CD4-positive, alpha-beta T cell treated with Interleukin-1 beta for 1 hour (primary cell): ENCODE measurements around the gene CBX8.

Experiments
- DNase-seq, 2 donors: peaks; one replicate each; pipeline ENCODE4 v3.0.0-alpha.2; 2020 to 2022

The CBX8 gene

GRCh38 chr17:79803997-79804855, 7.3 kb upstream of the CBX8 start:
- peak; percentile 56 to 62 for DNase-seq

GRCh38 chr17:79803421-79803996, 6.6 kb upstream of the CBX8 start:
- no peak for DNase-seq

- DNase-seq, result no peak
These were observed 6.0 kb upstream of the CBX8 start for GRCh38 chr17:79802736-79803420.

- no peak for DNase-seq
These were observed 5.3 kb upstream of the CBX8 start for GRCh38 chr17:79802039-79802735.

- no peak for DNase-seq
These were observed 4.5 kb upstream of the CBX8 start for GRCh38 chr17:79801156-79802038.

DNA sequence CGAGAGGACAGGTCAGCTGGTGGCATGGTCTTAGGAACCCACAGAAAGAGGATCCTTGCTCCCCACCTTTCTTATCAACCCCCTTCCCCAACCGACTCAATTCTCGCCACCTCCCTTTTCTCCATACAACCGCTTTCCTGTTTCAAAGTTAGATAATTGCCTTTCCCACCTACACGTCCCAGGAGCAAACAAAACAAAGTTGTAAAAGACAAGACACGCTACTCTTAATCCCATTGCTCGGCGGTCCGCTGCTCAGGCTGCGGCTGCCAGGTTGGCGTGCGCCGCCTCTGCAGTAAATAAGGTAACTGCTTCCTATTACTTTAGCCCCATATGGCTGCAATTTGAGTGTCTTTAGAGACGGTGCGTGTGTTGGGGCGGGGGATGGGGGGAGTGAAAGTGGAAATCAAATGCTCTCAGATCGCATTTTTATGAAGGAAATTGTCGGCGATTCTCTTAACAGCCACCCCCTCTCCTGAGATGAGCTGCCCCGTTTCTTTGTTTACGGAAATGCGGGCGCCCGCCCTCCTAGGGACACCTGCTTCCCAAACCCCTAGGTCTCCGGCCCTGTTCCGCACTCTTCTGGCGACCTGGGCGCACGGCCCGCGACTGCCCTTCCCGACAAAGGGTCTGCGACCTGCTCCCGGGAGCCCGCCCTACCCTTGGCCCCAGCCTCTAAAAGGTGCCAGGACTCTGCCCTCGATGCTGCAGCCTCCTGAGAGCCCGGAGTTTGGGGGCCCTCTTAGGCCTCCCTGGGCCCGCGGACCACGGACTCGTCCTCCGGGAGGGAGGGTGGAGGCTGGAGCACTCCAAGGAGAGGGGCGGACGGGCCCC, 3.7 kb upstream of the CBX8 start:
- DNase-seq, result peak; percentile 33 to 54

DNA sequence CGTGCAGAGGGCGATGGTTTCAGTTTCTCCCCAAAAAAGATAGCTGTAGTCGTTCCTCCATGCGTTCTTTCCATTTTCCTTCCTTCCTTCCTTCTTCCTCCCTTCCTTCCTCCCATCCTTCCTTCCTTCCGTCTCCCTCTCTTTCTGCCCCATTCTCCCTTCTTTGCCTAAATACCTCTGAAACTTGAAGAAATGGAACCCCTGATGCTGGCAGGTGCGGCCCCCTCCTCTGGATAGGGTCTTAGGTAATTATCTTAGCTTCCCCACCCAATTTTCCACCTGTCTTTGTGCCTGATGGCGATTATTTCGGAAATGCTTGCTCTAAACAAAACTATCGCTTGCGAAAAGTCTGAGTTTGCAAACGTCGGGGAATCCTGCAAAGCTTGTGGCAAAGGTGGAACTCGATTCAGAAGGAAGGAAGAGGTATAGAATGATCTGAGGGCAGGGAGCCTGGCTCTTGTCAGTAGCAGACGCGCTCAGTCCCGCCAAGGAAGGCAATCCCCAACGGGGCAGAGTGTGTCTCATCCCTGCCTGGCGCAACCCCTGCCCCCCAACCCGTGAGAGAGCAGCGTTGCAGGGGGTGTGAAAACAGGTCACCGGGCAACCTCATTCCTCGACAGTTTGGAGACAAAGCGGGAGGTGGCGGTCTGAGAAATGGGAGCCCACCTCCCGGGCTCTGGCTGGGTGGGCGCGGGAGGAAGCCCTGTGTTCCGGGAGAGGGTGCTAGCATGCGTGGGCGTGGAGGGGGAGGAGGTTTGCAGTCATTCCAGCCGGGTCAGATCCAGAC, 2.9 kb upstream of the CBX8 start:
- no peak for DNase-seq

DNA sequence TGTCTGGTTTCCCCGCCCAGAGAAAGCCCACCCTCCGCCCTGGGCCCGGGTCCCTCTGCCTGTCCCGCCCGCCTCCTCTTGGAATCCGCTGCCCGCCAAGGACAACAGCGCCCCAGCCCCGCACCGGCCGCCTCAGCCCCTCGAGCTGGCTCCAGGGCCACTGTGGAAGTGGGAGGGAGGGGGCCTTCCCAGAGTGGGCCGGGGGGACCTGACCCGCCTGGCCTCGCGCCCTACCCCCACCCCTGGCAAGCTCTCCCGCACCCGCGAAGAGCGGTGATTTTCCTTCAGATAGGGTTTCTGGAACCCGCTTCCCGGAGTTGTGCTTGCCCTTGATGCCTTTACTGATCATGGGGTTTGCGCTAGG, 2.3 kb upstream of the CBX8 start:
- no peak for DNase-seq

- DNase-seq, result no peak
These were observed 1.7 kb upstream of the CBX8 start for GRCh38 chr17:79798299-79799173.

- DNase-seq, result no peak
These were observed 818 bp upstream of the CBX8 start for GRCh38 chr17:79797492-79798298.

GRCh38 chr17:79796444-79796762, 474 bp downstream of the CBX8 start:
- DNase-seq, result no peak

DNA sequence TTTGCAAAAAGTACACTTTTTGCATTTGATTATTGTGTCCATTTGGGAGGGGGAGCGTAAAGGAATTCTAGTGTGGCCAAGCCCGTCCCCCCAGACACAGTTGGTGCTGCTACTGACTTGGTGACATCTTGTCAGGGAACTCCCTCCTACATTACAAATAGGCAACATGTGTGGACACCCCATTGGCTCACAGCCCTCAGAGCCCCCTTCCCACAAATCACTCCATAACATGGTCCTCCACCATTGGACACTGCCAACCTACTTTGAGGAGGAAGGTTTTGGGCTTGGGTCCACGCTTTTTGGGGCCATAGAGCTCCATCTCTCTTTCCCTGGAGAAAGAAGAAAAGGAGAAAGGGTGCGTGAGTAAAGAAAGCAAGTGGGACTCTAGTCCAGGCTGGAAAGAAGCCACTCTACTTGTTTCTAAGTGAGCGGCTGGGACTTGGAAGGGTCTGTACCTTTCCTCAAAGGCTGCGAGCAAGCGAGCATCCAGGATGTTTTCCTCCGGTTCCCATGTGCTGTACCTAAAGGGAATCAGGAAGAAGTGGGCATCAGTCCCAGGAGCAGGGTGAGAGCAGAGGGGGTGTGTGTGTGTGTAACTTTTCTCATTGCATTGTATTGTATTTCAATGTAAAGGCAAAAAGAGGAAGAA, 958 bp downstream of the CBX8 start:
- DNase-seq, result no peak

GRCh38 chr17:79794659-79795511, 2.0 kb downstream of the CBX8 start:
- no peak for DNase-seq

DNA sequence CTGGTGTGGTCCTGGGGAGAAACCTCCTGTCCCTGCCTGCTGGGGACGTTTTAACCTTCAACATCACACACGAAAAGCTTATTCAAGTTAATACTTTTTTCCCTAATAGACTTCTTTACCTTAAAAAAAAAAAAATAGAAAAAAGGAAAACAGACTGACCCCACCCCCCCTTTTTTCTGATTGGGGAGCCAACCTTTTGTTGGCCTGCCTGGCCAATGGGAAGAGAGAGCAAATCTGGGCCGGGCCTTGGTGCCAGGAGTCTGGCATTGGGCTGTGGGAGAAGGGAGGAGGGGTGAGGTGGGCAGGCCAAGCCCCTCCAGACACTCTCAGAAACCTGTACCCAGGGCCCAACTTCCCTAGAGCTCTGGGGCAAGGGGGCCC, 3.0 kb downstream of the CBX8 start:
- no peak for DNase-seq

DNA sequence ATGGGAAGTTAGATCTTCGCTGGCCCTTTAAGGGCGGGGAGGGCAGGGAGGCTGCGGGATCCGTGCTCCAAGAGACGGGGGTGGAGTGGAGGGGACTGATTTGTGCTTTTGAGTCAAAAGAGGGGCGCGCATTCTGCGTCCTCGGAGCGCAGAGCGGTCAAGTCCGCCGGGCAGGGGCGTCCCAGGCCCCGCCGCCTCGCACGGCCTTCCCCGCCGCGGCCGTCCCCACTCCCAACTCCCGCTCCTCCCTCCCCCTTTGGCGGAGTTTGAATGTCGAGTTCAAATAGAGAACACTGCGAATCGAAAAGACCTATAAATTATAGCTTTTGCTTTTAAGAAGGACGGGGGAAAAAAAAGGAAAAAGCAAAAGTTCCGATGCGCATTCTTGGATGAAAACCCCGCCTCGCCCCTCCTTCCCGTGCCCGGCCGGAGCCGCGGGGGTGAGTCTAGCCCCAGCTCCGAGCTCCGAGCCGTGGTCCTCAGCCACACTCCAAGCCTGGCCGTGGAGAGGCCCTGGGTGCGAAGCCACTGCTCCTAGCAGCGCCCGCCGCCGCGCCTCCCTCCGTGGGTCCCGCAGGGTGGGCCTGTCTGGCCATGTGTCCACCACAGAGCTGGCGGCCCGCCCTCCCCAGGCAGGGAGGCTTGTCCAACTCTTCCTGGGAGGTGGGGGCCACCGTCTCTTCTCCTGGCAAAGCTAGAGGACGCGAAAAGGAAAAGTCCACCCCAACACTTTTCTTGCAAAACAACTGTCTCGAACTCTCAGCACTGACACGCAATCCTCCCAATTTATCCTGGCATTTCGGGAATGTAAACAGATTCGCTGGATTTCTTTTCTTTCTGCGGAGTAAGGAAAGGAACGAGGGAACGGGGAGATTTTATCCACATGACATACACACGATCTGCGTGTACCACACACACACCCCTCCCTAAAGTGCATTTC, 3.6 kb downstream of the CBX8 start:
- DNase-seq, result no peak

DNA sequence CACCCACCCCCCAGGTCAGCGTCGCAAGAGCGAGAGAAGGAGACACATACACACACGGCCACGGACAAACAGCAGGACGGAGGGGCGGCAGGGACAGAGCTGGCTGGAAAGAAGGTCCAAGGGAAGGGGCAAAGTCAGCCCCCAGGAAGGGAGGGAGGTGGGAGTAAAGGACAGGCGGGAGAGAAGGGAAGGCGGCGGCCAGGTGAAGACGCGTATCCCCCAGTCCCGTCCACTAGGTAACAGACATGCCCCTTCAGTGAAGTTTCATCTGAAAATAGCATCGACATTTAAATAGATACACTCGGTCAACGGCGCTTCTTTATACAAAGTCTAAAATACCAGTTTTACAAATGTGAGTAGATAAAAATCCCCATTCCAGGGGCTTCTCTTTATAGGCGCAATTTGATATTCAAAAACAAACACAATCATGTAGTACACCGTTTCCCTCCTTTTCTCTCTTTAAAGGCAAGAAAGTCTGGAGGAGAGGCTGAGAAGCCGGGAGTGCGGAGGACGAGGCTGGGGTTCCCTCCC, 4.5 kb downstream of the CBX8 start:
- DNase-seq, result no peak
